ENCODE data around the gene CHRNB2. TPM values are rescaled to one million over a fixed set of nuclear protein-coding genes. Genes with fewer than 3 reads are reported as not detected.

The CHRNB2 gene
- total and polyA plus RNA-seq, 2 of the 8 experiments (the other 6 are each of a cell fraction or from before 2014, with no cell fraction given) = 3.1 to 4.1 TPM

DNA sequence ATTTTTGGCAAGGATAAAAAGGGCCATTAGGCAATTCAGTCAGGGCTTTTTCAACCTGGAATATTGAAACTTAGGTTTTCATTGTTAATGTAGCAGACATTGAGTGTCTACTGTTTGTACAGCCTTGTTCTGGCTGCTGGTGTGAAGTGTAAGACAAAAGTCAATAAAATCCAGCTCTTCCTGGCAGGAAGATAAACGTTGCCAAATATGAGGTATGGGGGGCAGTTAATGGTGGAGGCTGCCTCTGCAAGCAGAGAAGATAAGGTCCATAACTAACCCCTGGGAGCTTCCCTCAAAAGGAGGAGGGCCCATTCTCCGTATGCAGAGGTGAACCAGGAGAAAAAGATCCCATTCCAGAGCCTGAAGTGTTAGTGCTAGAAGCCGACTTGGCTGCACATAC lies 45.9 kb upstream of the CHRNB2 start (continued):
- TF ChIP-seq TEAD4 (IDR thresholded peaks at IDR 0.05; ENCODE audit: low read depth, low read length) = no peak

DNA sequence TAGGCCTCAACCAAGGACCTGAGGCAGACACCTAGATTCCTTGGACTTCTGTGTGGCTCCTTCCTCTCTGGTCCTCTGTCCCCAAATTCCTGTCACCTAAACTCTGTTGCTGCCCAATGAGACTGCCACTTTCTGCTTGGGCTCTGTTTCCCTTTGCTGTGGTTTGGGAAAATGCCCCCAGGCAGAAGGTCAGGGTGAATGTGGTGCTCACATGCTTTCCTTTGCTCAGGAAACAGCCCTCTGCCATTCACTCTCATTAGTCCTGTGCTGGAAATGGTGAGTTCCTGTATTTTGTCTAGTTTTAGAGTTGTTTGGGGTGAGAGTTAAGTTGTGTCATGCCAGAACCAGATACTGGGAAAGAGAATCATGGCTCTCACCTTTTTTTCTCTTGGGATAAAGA lies 42.7 kb upstream of the CHRNB2 start:
- no peak overlapping the region for H2AK5ac ChIP-seq (ENCODE audit: low read depth, low read length)
- H4K91ac ChIP-seq (replicated peaks; ENCODE audit: insufficient read length, low read length) = no peak overlapping the region
- CTCF ChIA-PET (ENCODE audit: partially characterized antibody) = interaction anchor here (1.3 kb wide), 1 partner anchor 22 kb away, joined by 6 read pairs; no protein-coding TSS in a partner anchor
- POLR2A ChIA-PET (ENCODE audit: partially characterized antibody) = no interaction called here
- TF ChIP-seq SRF (IDR thresholded peaks at IDR 0.05; ENCODE audit: low read depth, low read length) (no peak), EGR1 (IDR thresholded peaks at IDR 0.05; ENCODE audit: borderline replicate concordance, low read depth, low read length) (no peak)
- H2BK120ac ChIP-seq (replicated peaks; ENCODE audit: low read depth, low read length) = no peak overlapping the region
- H4K5ac ChIP-seq (ENCODE audit: insufficient read length, low read depth, low read length) = no peak overlapping the region
- no peaks in the 10 kb centered on the region for H3K9me3 ChIP-seq (ENCODE audit: insufficient read depth in 2 of 2, low read depth in 1 of 2, low read length in 1 of 2)
- H4K20me1 ChIP-seq (replicated peaks in 1 of 2; ENCODE audit: control insufficient read depth in 1 of 2, insufficient read depth in 2 of 2, low read length in 2 of 2) = no peaks in the 10 kb centered on the region
- H3K23me2 ChIP-seq (ENCODE audit: low read depth, low read length) = no peaks in the 10 kb centered on the region
- H4K8ac ChIP-seq (ENCODE audit: extremely low read depth, insufficient read depth, low read length) = no peak overlapping the region
- no peak overlapping the region for H3K4me2 ChIP-seq (ENCODE audit: insufficient read depth in 1 of 2, low read depth in 2 of 2, low read length in 2 of 2)
- no peak overlapping the region for H2AFZ ChIP-seq (ENCODE audit: low read length)
- H3K27me3 ChIP-seq (replicated peaks in 1 of 4; ENCODE audit: control insufficient read depth in 3 of 4, extremely low read depth in 1 of 4, insufficient read depth in 3 of 4, low read length in 3 of 4) = peaks cover 0 to 2% (median 0%) of the 10 kb centered on the region in 4 experiments; a peak in 1 of 7 replicates
- no peaks in the 10 kb centered on the region for H3K79me1 ChIP-seq (ENCODE audit: low read depth, low read length)
- H3K79me2 ChIP-seq (ENCODE audit: control insufficient read depth in 1 of 2, insufficient read depth in 2 of 2, low read length in 2 of 2) = no peaks in the 10 kb centered on the region
- no peaks in the 10 kb centered on the region; a peak in 1 of 8 replicates for H3K36me3 ChIP-seq (ENCODE audit: control insufficient read depth in 2 of 4, insufficient read depth in 4 of 4, low read length in 3 of 4)
- no peak overlapping the region for H3K14ac ChIP-seq (ENCODE audit: insufficient read length)
- no peak overlapping the region for H2BK5ac ChIP-seq (ENCODE audit: low read depth, low read length)
- no peak overlapping the region for H3K9ac ChIP-seq (replicated peaks in 1 of 4; ENCODE audit: extremely low read depth in 1 of 4, low read depth in 3 of 4, low read length in 3 of 4)
- no peak for FAIRE-seq
- no peak overlapping the region for H3K27ac ChIP-seq (ENCODE audit: low read depth, low read length)
- H2BK20ac ChIP-seq (ENCODE audit: low read length) = no peak overlapping the region
- H3K56ac ChIP-seq (replicated peaks; ENCODE audit: insufficient read length, low read depth, low read length) = no peak overlapping the region
- no peaks in the 10 kb centered on the region for H3K4me1 ChIP-seq (replicated peaks in 1 of 4; ENCODE audit: control insufficient read depth in 3 of 4, insufficient read depth in 4 of 4, low read length in 3 of 4)
- no peak overlapping the region for H3K18ac ChIP-seq (ENCODE audit: extremely low read depth, low read length)
- H2BK12ac ChIP-seq (ENCODE audit: low read depth, low read length) = no peak overlapping the region
- no peak overlapping the region for H2BK15ac ChIP-seq (ENCODE audit: low read length)
- H3K4me3 ChIP-seq (ENCODE audit: extremely low read depth in 1 of 4, insufficient read depth in 2 of 4, low read depth in 3 of 4, low read length in 4 of 4) = no peak overlapping the region
- no peak for DNase-seq (ENCODE audit: low read depth in 1 of 2, low spot score in 2 of 2)
- no peak overlapping the region for H3K23ac ChIP-seq (ENCODE audit: insufficient read length)
- no peak overlapping the region for H3K4ac ChIP-seq (replicated peaks; ENCODE audit: insufficient read length, low read depth, low read length)

Data from H1 (cell line).